Activated naive CD4-positive, alpha-beta T cell (primary cell): ENCODE measurements around the gene HMOX1.
A peak's percentile ranks its signal among the peaks of the same experiment; 100 is the strongest.
"Not testable (repeated sequence)": the region's sequence is repeated elsewhere in the genome, so short reads cannot be mapped to it uniquely, and the experiment has no call there.

Source experiments
- DNase-seq, 4 experiments: peaks; one replicate each; lab custom pipeline; 2025; lab: John Stamatoyannopoulos, UW

Gene HMOX1

DNA sequence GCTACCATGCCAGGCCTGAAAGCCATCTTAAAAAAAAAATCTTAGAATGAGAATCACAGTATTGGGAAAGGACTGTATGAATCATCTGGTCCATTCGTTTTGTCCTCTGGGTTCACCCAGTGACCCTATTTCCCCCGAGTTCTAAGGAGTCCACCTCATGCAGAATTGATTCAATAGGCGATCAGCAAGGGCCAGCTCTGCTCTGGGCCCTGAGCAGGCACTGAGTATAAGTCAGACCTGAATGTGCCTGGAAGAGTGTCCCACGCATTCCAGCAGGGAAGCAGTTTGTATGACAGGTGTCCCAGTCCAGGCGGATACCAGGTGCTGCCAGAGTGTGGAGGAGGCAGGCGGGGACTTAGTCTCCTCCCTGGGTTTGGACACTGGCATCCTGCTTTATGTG is 883 bp upstream of the HMOX1 start:
- no peak for DNase-seq

DNA sequence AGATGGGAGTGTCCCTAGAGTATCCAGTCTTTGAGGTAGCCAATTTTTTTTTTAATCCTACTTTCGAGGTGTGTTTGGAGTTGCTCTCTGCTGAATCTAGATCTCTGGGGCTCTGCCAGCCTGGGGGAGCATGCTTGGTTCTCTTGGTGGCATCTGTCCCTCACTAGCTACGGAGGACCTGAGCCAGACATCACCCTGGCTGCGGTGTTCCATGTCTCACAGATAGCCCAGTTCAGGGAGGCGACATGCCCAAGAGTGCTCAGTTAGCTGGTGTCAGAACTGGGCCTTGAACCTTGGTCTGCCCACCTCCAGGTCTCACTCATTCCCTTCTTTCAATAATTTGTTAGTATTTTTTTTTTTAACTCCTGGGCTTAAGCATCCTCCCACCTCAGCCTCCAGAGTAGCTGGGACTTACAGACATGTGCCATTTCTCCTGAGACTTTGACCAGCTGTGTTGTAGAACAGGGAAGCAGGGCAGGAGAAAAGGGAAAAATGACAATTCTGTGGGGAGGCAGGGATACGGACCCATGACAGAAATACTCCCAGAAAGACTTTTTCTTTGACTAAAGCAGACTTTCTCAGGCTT is 621 bp downstream of the HMOX1 start:
- DNase-seq: no peak

DNA sequence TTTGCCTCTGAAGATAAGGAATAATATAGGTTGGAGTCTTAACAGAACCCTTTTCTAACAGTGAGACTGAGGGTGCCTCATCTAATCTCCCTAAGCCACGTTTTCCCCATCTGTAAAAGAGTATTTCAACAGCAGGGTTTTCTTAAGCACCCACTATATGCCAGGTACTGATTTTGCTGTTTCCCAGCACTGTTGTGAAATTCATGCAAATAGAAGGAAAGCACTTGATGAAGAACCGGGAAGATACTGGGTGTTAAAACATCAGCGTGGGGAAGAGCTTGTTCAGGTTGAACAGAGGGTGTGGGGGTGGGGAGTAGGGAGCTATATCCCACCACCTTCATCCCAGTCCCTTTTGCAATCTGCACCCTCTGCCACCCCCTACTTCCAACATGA is 2.8 kb downstream of the HMOX1 start:
- no peak for DNase-seq

DNA sequence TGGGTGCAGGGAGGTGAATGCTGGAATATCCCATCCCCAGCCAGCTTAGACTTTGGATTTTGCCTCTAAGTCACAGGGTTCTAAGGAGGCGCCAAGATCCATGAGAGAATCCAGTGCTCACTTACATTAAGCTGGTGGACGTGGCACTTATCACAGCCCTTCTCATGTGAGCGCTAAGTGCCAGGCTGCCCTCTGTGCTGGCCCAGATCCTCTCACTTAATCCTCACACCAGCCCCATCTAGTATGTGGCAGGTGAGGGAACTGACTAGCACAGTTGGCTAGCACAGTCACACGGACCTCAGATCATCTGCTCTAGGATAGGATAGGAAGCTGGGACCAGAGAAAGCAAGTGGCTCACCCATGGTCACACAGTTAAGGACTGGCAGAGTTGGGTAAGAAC is 3.6 kb downstream of the HMOX1 start:
- no peak for DNase-seq

DNA sequence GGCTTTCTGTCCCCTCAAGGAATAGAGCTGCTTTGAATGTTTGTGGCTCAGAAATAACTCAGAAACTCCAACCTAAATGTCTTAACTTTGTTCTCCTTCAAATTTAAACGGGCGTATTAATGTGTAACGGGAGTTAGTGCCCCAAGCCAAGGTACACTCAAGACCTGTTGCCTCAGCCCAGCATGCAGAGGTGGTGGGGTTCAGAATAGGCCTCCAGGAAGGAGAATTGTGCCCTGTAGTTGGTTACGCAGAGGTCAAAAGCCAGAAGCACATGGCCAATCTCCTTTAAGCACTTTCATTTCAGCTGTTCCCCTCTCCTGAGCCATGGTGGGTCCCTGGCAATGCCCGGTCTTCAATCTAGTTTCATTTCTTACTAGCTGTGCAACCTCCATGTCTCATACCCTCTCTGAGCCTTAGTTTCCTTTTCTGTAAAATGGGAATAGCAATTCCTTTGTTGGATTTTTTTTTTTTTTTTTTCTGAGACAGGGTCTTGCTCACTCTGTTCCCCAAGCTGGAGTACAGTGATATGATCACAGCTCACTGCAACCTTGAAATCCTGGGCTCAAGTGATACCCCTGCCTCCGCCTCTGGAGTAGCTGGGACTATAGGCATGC is 4.2 kb downstream of the HMOX1 start:
- no peak for DNase-seq

DNA sequence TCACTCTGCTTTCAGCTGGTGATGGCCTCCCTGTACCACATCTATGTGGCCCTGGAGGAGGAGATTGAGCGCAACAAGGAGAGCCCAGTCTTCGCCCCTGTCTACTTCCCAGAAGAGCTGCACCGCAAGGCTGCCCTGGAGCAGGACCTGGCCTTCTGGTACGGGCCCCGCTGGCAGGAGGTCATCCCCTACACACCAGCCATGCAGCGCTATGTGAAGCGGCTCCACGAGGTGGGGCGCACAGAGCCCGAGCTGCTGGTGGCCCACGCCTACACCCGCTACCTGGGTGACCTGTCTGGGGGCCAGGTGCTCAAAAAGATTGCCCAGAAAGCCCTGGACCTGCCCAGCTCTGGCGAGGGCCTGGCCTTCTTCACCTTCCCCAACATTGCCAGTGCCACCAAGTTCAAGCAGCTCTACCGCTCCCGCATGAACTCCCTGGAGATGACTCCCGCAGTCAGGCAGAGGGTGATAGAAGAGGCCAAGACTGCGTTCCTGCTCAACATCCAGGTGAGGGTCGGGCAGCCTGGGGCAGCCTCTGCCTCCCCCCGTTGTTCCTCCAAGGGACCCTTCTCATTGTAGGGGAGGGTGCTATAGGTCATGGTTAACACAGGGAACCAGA is 5.9 kb downstream of the HMOX1 start:
- DNase-seq: no peak

DNA sequence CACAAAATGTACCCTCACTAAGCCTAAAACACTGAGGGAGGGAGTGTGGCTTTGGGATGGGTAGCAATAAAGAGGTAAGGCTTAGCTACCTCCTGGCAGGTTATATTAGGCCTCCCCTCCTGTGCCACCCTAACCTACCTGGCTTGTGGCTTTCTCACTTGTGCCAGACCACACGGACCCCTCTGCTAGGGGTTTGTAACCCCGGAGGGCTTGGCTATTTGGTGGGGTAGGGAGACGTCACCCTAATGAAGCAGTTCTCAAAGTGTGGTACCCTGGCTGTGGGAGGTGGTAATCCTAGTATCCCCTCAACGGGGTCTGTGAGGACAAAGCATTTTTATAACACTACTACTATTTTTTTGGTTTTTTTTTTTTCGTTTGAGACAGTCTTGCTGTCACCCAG is 10.0 kb downstream of the HMOX1 start:
- no peak for DNase-seq

DNA sequence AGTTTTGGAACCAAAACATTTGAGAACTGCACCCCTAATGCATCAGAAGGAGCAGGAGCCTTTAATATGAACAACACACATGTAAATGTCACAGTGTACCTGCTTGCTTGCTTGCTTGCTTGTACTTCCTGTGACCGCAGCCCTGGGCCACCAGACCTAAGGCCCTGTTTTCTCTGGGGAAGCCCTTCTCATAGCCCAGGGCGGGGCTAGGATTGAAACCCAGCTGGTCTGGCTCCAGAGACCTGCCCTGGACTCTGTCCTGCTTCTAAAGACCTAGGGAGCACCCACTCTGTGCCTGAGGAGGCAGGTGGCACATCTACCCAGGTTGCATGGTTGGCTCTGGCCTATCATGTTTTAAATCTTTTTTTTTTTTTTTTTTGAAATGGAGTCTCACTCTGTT is 11.5 kb downstream of the HMOX1 start:
- DNase-seq: no peak

DNA sequence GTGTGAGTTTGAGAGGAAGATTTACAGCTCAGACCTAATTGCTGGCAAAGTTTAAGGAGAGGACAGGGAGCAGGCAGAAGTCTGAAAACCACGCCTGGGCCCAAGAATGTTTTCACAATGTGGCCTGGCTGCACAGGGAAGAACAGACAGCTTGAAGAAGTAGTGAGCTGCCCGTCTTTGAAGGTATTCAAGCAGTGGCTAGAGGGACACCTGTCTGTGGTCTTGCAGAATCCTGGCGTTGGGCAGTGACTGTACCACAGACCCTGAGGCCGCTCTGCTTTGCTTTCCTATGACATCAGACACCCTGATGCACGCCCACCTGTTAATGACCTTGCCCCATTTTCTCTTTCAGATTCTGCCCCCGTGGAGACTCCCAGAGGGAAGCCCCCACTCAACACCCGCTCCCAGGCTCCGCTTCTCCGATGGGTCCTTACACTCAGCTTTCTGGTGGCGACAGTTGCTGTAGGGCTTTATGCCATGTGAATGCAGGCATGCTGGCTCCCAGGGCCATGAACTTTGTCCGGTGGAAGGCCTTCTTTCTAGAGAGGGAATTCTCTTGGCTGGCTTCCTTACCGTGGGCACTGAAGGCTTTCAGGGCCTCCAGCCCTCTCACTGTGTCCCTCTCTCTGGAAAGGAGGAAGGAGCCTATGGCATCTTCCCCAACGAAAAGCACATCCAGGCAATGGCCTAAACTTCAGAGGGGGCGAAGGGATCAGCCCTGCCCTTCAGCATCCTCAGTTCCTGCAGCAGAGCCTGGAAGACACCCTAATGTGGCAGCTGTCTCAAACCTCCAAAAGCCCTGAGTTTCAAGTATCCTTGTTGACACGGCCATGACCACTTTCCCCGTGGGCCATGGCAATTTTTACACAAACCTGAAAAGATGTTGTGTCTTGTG is 12.5 kb downstream of the HMOX1 start:
- no peak for DNase-seq

DNA sequence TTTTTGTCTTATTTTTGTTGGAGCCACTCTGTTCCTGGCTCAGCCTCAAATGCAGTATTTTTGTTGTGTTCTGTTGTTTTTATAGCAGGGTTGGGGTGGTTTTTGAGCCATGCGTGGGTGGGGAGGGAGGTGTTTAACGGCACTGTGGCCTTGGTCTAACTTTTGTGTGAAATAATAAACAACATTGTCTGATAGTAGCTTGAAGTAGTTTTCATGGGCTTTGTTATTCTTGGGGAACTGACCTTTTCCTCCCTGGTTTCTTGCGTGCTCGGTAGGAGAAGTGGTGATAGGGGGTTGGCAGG is 13.1 kb downstream of the HMOX1 start:
- DNase-seq: no peak

DNA sequence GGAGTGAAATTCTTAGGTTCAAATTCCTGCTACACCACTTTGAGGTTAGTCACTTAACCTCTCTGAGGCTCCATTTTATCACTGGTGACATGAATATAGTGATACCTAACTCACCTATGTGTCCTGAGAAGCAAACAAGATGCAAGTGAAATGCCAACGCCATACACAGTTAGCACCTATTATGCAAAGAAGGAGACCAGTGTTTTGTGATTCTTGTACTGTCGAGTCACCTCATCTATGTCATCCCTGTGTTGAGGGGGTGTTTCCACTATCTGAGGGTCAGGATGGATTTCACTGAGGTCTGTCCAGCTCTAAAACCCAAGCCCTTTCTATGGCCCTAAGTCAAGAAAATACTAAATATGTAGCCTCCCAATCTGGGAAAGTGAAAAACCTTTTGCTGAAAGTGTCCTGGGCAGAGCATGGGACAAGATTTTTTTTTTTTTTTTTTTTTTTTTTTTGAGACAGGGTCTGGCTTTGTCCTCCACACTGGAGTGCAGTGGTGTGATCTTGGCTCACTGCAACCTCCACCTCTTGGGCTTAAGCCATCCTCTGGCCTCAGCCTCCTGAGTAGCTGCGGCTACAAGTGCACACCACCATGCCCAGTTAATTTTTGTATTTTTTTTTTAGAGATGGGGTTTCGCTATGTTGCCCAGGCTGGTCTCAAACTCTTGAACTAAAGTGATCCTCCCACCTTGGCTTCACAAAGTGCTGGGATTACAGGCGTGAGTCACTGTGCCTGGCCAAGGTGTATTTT is 14.1 kb downstream of the HMOX1 start:
- DNase-seq: no peak

DNA sequence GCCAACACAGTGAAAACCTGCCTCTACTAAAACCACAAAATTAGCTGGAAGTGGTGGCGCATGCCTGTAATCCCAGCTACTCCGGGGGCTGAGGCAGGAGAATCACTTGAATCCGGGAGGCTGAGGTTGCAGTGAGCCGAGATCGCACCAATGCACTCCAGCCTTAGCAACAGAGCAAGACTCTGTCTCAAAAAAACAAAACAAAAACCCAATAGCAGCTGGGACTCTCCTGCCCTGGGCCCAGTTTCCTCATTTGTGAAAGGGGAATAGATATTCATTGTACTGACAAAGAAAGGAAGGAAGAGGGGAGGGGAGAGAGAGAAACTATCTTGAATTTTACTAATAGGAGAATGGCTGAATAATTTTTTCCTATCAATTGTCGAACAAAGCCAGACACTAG is 15.7 kb downstream of the HMOX1 start:
- DNase-seq: not testable (repeated sequence)

DNA sequence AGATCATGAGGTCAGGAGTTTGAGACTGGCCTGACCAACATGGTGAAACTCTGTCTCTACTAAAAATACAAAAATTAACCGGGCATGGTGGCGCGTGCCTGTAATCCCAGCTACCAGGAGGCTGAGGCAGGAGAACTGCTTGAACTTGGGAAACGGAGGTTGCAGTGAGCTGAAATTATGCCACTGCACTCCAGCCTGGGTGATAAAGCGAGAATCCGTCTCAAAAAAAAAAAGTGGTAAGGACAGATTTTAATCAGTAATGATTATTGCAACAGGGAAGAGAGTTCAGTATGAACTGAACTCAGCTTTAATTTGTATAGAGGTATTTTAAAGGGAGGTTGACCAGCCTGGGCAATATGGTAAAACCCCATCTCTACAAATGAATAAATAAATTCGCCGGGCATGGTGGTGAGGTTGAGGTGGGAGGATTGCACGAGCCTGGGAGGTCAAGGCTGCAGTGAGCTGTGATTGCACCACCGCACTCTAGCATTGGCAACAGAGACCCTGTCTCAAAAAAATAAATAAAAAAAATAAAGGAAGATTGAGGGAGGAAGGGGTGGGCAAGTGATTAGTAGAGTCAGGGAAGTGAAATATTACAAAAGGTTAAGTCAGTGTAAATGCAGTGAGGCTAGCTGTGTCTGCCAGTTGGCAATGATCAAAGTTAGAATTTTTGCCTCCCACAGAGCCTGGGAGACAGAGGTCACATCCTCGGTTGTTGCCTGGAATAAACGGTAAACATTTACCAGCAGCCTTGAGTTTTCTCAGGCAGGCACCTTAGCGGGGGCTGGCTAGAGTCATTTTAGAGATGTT is 16.4 kb downstream of the HMOX1 start:
- DNase-seq: no peak

DNA sequence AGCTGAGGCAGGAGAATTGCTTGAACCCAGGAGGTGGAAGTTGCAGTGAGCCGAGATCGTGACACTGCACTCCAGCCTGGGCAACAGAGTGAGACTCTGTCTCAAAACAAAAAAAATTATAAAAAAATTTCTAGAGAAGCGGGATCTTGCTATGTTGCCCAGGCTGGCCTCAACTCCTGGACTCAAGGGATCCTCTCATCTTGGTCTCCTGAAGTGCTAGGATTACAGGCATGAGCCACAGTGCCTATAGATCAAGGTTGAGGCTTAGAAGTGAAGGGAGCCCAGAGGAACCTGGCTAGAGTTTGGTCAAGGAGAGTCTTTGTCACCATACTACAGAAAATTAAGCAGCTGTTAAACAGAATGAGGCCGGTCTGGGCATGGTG is 17.7 kb downstream of the HMOX1 start:
- no peak for DNase-seq

DNA sequence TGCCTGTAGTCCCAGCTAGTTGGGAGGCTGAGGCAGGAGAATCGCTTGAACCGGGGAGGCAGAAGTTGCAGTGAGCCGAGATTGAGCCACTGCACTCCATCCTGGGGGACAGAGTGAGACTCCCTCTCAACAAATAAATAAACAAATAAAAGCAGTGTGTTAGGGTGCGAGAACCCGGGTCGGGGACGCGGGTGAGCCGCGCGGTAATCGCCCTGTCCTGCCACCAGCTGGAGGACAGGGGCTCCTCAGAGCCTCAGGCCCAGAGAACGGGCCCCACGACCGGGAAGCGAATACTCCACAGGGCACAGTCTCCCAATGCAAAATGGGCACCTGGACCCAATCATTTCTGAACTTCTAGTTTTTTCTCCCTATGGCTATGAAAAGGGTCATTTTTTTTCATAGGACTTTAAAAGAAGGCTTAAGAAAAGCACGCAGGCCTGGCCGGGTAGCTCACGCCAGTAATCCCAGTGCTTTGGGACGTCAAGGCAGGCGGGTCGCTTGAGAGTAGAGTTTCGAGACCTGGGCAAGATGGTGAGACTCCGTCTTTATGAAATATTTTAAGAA is 18.3 kb downstream of the HMOX1 start:
- DNase-seq: no peak

DNA sequence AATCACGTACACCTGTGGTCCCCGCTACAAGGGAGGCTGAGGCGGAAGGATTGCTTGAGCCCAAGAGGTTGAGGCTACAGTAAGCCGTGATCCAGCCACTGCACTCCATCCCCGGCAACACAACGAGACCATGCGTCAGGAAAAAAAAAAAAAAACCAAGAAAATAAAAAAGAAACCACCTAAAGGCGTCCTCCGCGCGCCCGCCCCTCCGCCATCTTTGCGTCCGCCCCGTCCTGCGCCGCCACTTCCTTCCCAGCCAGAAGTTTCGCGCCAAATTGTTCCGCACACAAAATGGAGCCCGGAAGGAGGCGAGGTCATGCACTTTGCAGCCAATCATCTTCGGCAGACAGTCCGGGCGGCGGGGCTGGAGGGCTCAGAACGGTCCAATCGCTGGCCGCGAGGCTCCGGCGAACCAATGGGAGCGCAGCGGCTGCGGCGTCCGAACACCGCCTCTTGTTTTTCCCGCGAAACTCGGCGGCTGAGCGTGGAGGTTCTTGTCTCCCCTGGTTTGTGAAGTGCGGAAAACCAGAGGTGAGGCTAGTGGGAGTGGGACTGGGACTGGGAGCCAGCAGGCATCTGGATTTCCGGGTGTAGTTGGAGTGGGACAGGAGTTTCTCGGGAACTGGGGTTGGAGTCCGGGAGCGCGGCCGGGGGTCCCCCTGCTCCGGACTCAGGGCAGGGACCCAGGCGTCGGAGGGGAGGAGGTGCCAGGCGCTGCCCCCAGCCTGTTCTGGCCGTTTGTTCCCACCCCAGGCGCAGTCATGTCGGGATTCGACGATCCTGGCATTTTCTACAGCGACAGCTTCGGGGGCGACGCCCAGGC is 19.0 kb downstream of the HMOX1 start, which contains the start of gene MCM5:
MCM5 (plus strand) TSS at position 463 of the 823 bp plus-strand sequence; CDS start at position 762, 299 bp downstream.
- peak; percentile 89 to 96 (median 94) for DNase-seq

DNA sequence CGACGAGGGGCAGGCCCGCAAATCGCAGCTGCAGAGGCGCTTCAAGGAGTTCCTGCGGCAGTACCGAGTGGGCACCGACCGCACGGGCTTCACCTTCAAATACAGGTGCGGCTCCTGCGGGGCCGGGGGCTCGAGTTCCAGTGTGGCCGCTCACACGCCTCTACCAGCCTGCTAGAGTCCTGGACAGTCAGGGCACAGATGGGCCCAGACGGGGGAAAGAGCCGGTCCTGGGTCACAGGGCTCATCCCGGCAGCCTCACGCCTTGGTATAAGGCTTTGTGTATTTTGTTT is 19.6 kb downstream of the HMOX1 start:
- no peak for DNase-seq

DNA sequence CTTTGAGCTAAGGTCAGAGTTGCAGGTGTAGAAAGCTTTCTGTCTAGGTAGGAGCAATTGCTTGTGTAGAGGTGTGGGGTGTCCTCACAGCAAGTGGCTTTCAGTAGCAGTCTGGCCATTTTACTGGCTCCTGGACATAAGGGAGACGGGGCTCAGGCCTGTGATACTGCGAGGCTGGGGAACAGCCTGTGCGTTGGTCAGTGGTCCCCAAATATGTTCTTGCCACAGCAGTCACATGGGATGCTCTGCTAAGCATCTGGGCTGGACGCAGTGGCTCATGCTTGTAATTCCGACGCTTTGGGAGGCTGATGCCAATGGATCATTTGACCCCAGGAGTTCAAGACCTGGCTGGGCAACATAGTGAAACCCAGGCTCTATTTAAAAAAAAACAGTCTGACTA is 21.0 kb downstream of the HMOX1 start:
- no peak for DNase-seq

DNA sequence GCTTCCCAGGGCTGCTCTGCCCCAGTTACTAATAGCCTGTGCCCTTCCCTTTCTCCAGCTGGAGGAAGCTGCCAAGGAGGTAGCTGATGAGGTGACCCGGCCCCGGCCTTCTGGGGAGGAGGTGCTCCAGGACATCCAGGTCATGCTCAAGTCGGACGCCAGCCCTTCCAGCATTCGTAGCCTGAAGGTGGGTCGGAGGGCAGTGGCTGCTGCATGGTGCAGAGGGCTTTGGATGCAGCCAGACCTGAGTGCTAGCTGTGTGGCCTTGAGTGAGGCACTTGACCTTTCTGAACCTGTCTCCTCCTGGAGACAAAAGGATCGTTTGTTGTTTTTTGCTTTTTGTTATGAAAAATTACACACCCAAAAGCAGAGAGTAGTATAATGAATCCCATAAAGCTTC is 22.5 kb downstream of the HMOX1 start:
- DNase-seq: no peak

DNA sequence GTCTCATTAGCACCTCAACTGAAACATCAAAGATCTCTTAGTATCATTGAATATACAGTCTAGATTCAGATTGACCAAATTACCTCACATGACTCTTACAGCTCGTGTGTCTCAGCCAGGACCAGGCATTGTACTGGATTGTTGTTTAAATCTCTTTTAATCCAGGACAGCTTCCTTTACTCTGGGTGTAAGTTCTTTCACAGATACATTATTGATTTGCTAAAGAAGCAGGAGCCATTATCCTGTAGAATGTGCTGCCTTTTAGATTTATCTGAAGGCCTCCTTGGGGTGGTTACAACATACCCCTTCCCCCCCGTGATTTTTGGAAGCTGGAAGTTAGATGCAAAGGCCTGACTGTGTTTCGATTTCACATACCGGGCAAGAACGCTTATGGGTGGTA is 23.3 kb downstream of the HMOX1 start:
- no peak for DNase-seq
